Tibial nerve (tissue), 4 donors: ENCODE measurements around the gene MICU1. TPM values are rescaled to one million over a fixed set of nuclear protein-coding genes. Genes with fewer than 3 reads are reported as not detected.

Experiments
- DNase-seq, 2 donors: peaks; one replicate each; pipeline ENCODE4 v3.0.0-alpha.2; 2019; ENCODE audit warnings: low spot score in 2 of 2
- H3K27ac ChIP-seq, 4 donors: fragments of 200-600 bp; sonication (generic) in 3 of 4; one replicate each; pipeline ENCODE4 v1.5.1; 2017 to 2019; ENCODE audit warnings: mild to moderate bottlenecking in 1 of 4
- H3K27me3 ChIP-seq, 2 donors: fragments of 200-600 bp; sonication (generic) in 1 of 2; one replicate each; pipeline versions ENCODE4 v1.5.1 to v1.6.0; 2017 to 2019
- H3K36me3 ChIP-seq, 3 donors: fragments of 200-600 bp; sonication (generic); one replicate each; pipeline ENCODE4 v1.5.1; 2018 to 2019
- H3K4me1 ChIP-seq, 4 donors: fragments of 200-600 bp; sonication (generic) in 3 of 4; one replicate each; pipeline ENCODE4 v1.5.1; 2017 to 2019
- H3K4me3 ChIP-seq, 4 donors: fragments of 200-600 bp; sonication (generic) in 3 of 4; one replicate each; pipeline ENCODE4 v1.5.1; 2017 to 2019; ENCODE audit warnings: mild to moderate bottlenecking in 1 of 4, moderate library complexity in 1 of 4
- H3K9me3 ChIP-seq, 4 donors: fragments of 200-600 bp; sonication (generic) in 3 of 4; one replicate each; pipeline ENCODE4 v1.5.1; 2017 to 2019
- CTCF ChIP-seq, 5 experiments: fragments of 200-600 bp in 3 of 5; fragments of 450-650 bp in 2 of 5; sonication (generic) in 3 of 5; IDR thresholded peaks; one replicate each; pipeline ENCODE4 v1.5.1; 2016 to 2019; ENCODE audit warnings: antibody characterized with exemption in 5 of 5, mild to moderate bottlenecking in 3 of 5, moderate library complexity in 2 of 5
- EP300 ChIP-seq, 2 donors: sonication (generic); formaldehyde crosslinking; IDR thresholded peaks; one replicate each; pipeline ENCODE4 v1.6.1; 2017; ENCODE audit warnings: antibody characterized with exemption in 2 of 2, mild to moderate bottlenecking in 1 of 2
- POLR2A ChIP-seq, 2 donors: fragments of 450-650 bp; IDR thresholded peaks; one replicate each; pipeline ENCODE4 v1.6.1; 2017; ENCODE audit warnings: antibody characterized with exemption in 2 of 2, mild to moderate bottlenecking in 2 of 2, moderate library complexity in 2 of 2
- WGBS, 2 donors: methylation state at CpG; one replicate each; pipeline ENCODE4 v1.1.5; 2018; 5-methylcytosine and 5-hydroxymethylcytosine counted together
- total RNA-seq, 4 donors: library from RNA; depleted of rRNA; stranded (reverse); fragments of >200 nt; gene quantifications; one replicate each; pipeline ENCODE4 v1.1.0, GENCODE V29; 2016

Gene MICU1
- total RNA-seq, 4 donors from 2014 or later = 19.4 to 46.5 (median 35.8) TPM

- Histone ChIP-seq H3K4me1 (peaks cover 0 to 3% (median 0%) of the 10 kb centered on the region in 4 donors), H3K27me3 (no peaks in the 10 kb centered on the region), H3K27ac (no peak overlapping the region), H3K36me3 (no peaks in the 10 kb centered on the region), H3K9me3 (no peaks in the 10 kb centered on the region), H3K4me3 (no peak overlapping the region)
- DNase-seq = no peak
- WGBS, 2 donors = 93% methylated on average over 5 of the region's 5 CpGs
- TF ChIP-seq CTCF (IDR thresholded peaks at IDR 0.05) (no peak), EP300 (IDR thresholded peaks at IDR 0.05) (no peak), POLR2A (IDR thresholded peaks at IDR 0.05) (no peak)
Observed at GRCh38 chr10:72642318-72642717, 16.4 kb upstream of the MICU1 start.

GRCh38 chr10:72639441-72639873, 13.6 kb upstream of the MICU1 start:
- Histone ChIP-seq H3K36me3 (no peaks in the 10 kb centered on the region), H3K4me1 (peaks cover 0 to 3% (median 0%) of the 10 kb centered on the region in 4 donors), H3K27ac (no peak overlapping the region), H3K9me3 (no peaks in the 10 kb centered on the region), H3K27me3 (no peaks in the 10 kb centered on the region), H3K4me3 (no peak overlapping the region)
- DNase-seq = no peak
- 87 to 90% methylated on average over 5 of the region's 5 CpGs for WGBS, 2 donors
- TF ChIP-seq CTCF (IDR thresholded peaks at IDR 0.05) = no peak
- TF ChIP-seq EP300 (IDR thresholded peaks at IDR 0.05) = no peak
- no peak for TF ChIP-seq POLR2A (IDR thresholded peaks at IDR 0.05)

- no peak overlapping the region for H3K27ac ChIP-seq
- TF ChIP-seq POLR2A (IDR thresholded peaks at IDR 0.05) = no peak
- TF ChIP-seq EP300 (IDR thresholded peaks at IDR 0.05) = no peak
- TF ChIP-seq CTCF (IDR thresholded peaks at IDR 0.05) = no peak
- H3K27me3 ChIP-seq = no peaks in the 10 kb centered on the region
- H3K9me3 ChIP-seq = no peaks in the 10 kb centered on the region
- H3K4me1 ChIP-seq = peaks cover 0 to 3% (median 0%) of the 10 kb centered on the region in 4 donors
- H3K4me3 ChIP-seq = no peak overlapping the region
- no peak for DNase-seq
- H3K36me3 ChIP-seq = no peaks in the 10 kb centered on the region
- WGBS, 2 donors = 65 to 69% methylated on average over 4 of the region's 4 CpGs
Observed at GRCh38 chr10:72638586-72639440, 12.9 kb upstream of the MICU1 start.

- Histone ChIP-seq H3K9me3 (no peaks in the 10 kb centered on the region), H3K27ac (no peak overlapping the region), H3K4me1 (peaks cover 0 to 3% (median 0%) of the 10 kb centered on the region in 4 donors), H3K27me3 (no peaks in the 10 kb centered on the region), H3K4me3 (no peak overlapping the region), H3K36me3 (no peaks in the 10 kb centered on the region)
- DNase-seq = peak in 1 of 2 donors; percentile 6
- TF ChIP-seq CTCF (IDR thresholded peaks at IDR 0.05) = no peak
- no peak for TF ChIP-seq EP300 (IDR thresholded peaks at IDR 0.05)
- TF ChIP-seq POLR2A (IDR thresholded peaks at IDR 0.05) = no peak
- WGBS, 2 donors = 31 to 48% methylated on average over 4 of the region's 4 CpGs
Observed at GRCh38 chr10:72637398-72637857, 11.5 kb upstream of the MICU1 start.

- Histone ChIP-seq H3K27ac (no peak overlapping the region), H3K4me3 (no peak overlapping the region), H3K9me3 (no peaks in the 10 kb centered on the region), H3K27me3 (no peaks in the 10 kb centered on the region), H3K36me3 (no peaks in the 10 kb centered on the region), H3K4me1 (peaks cover 0 to 4% (median under 1%) of the 10 kb centered on the region in 4 donors)
- no peak for TF ChIP-seq CTCF (IDR thresholded peaks at IDR 0.05)
- TF ChIP-seq POLR2A (IDR thresholded peaks at IDR 0.05) = no peak
- no peak for TF ChIP-seq EP300 (IDR thresholded peaks at IDR 0.05)
- DNase-seq = no peak
- 73 to 85% methylated on average over 2 of the region's 2 CpGs for WGBS, 2 donors
Observed at GRCh38 chr10:72630144-72630543, 4.3 kb upstream of the MICU1 start.
